Fibroblast of the aortic adventitia (primary cell): ENCODE data around the gene KIF5C. TPM values are rescaled to one million over a fixed set of nuclear protein-coding genes. Genes with fewer than 3 reads are reported as not detected.
A peak's percentile ranks its signal among the peaks of the same experiment; 100 is the strongest.

ENCODE experiments used
- DNase-seq: peaks from one replicate; pipeline ENCODE4 v3.0.0-alpha.2; 2010; ENCODE audit warnings: low read depth
- H3K4me3 ChIP-seq: 2 replicates; pipeline ENCODE4 v1.5.1; 2011; ENCODE audit warnings: low read depth, mild to moderate bottlenecking, control low read depth, low read length, moderate library complexity
- CTCF ChIP-seq: IDR thresholded peaks from 2 replicates; pipeline ENCODE4 v1.5.1; 2011; ENCODE audit warnings: mild to moderate bottlenecking, low read length, control low read depth, inconsistent platforms; ENCODE audit not compliant: insufficient read depth
- total RNA-seq: library from RNA; depleted of rRNA; stranded (reverse); fragments of >200 nt; gene quantifications from 2 replicates; pipeline ENCODE4 v1.2.3, GENCODE V29; 2012; ENCODE audit warnings: low replicate concordance

The KIF5C gene
- total RNA-seq, 1 donor, result 0.09 TPM

GRCh38 chr2:148996805-148997204, 121.8 kb downstream of the KIF5C start:
- H3K4me3 ChIP-seq, result no peak overlapping the region
- TF ChIP-seq CTCF, result no peak
- DNase-seq, result no peak

GRCh38 chr2:148998165-148998830, 123.3 kb downstream of the KIF5C start:
- DNase-seq, result no peak
- no peak for TF ChIP-seq CTCF
- H3K4me3 ChIP-seq, result no peak overlapping the region

- no peak for TF ChIP-seq CTCF
- no peak for DNase-seq
- H3K4me3 ChIP-seq, result no peak overlapping the region
Observed at GRCh38 chr2:148998831-148999200, 123.8 kb downstream of the KIF5C start.

- no peak for TF ChIP-seq CTCF
- DNase-seq, result no peak
- H3K4me3 ChIP-seq, result no peak overlapping the region
Observed at GRCh38 chr2:148999451-148999921, 124.5 kb downstream of the KIF5C start.

GRCh38 chr2:149000158-149000938, 125.3 kb downstream of the KIF5C start:
- TF ChIP-seq CTCF, result no peak
- peak; percentile 3 for DNase-seq
- H3K4me3 ChIP-seq, result no peak overlapping the region

GRCh38 chr2:149001496-149001895, 126.5 kb downstream of the KIF5C start:
- no peak for TF ChIP-seq CTCF
- DNase-seq, result no peak
- no peak overlapping the region for H3K4me3 ChIP-seq
